Liver (tissue), 9 donors: ENCODE data around the gene BRCA1. TPM values are rescaled to one million over a fixed set of nuclear protein-coding genes. Genes with fewer than 3 reads are reported as not detected.

Source experiments
- DNase-seq: peaks from one replicate; pipeline ENCODE4 v3.0.0-alpha.2; 2017; ENCODE audit warnings: low spot score
- H3K27ac ChIP-seq, 2 donors: one replicate each; pipeline ENCODE4 v1.7.0; 2013; ENCODE audit warnings: inconsistent platforms in 2 of 2, low read length in 2 of 2, control low read depth in 1 of 2, low read depth in 1 of 2, mild to moderate bottlenecking in 1 of 2
- H3K27me3 ChIP-seq, 4 donors: one replicate each; pipeline versions ENCODE4 v1.6.1 to v1.7.0; 2013; ENCODE audit warnings: low read length in 3 of 4, inconsistent platforms in 1 of 4, mild to moderate bottlenecking in 1 of 4, moderate library complexity in 1 of 4; ENCODE audit not compliant: control insufficient read depth in 4 of 4, insufficient read depth in 4 of 4
- H3K36me3 ChIP-seq, 4 donors: one replicate each; pipeline versions ENCODE4 v1.6.1 to v1.7.0; 2013; ENCODE audit warnings: low read length in 3 of 4, mild to moderate bottlenecking in 3 of 4, low read depth in 1 of 4, moderate library complexity in 1 of 4; ENCODE audit not compliant: control insufficient read depth in 4 of 4, insufficient read depth in 3 of 4
- H3K4me1 ChIP-seq, 4 donors: one replicate each; pipeline versions ENCODE4 v1.6.1 to v1.7.0; 2013; ENCODE audit warnings: low read length in 3 of 4, mild to moderate bottlenecking in 3 of 4, moderate library complexity in 1 of 4; ENCODE audit not compliant: control insufficient read depth in 4 of 4, insufficient read depth in 4 of 4
- H3K4me3 ChIP-seq, 3 donors: one replicate each; pipeline versions ENCODE4 v1.6.1 to v1.7.0; 2013; ENCODE audit warnings: low read length in 3 of 3, control low read depth in 1 of 3, low read depth in 1 of 3, mild to moderate bottlenecking in 1 of 3
- H3K9ac ChIP-seq, 2 donors: one replicate each; pipeline ENCODE4 v1.7.0; 2013; ENCODE audit warnings: low read length in 2 of 2, mild to moderate bottlenecking in 2 of 2, moderate library complexity in 2 of 2, control low read depth in 1 of 2, low read depth in 1 of 2
- H3K9me3 ChIP-seq, 4 donors: one replicate each; pipeline versions ENCODE4 v1.6.1 to v1.7.0; 2013; ENCODE audit warnings: low read length in 3 of 4; ENCODE audit not compliant: control insufficient read depth in 4 of 4
- EGR1 ChIP-seq, 2 donors: IDR thresholded peaks; 2 replicates each; pipeline ENCODE4 v1.6.1; 2016 to 2018; ENCODE audit warnings: antibody characterized with exemption in 2 of 2, low read depth in 2 of 2
- FOXA1 ChIP-seq: IDR thresholded peaks from 2 replicates; pipeline ENCODE4 v1.6.1; 2016; ENCODE audit warnings: antibody characterized with exemption
- FOXA2 ChIP-seq: IDR thresholded peaks from 2 replicates; pipeline ENCODE4 v1.6.1; 2016; ENCODE audit warnings: antibody characterized with exemption
- GABPA ChIP-seq, 2 donors: IDR thresholded peaks in 1 of 2; conservative IDR thresholded peaks in 1 of 2; 2 replicates each; pipeline ENCODE4 v1.6.1; 2016; ENCODE audit warnings: antibody characterized with exemption in 2 of 2, mild to moderate bottlenecking in 1 of 2, moderate library complexity in 1 of 2
- HNF4A ChIP-seq, 2 donors: conservative IDR thresholded peaks; 2 replicates each; pipeline ENCODE4 v1.6.1; 2016; ENCODE audit warnings: antibody characterized with exemption in 2 of 2, mild to moderate bottlenecking in 2 of 2
- HNF4G ChIP-seq: IDR thresholded peaks from 2 replicates; pipeline ENCODE4 v1.6.1; 2016; ENCODE audit warnings: antibody characterized with exemption
- JUND ChIP-seq, 2 donors: IDR thresholded peaks; 2 replicates each; pipeline ENCODE4 v1.6.1; 2016; ENCODE audit warnings: antibody characterized with exemption in 2 of 2
- RAD21 ChIP-seq, 2 donors: IDR thresholded peaks; 2 replicates each; pipeline ENCODE4 v1.6.1; 2016; ENCODE audit warnings: antibody characterized with exemption in 2 of 2, mild to moderate bottlenecking in 2 of 2
- REST ChIP-seq: IDR thresholded peaks from 2 replicates; pipeline ENCODE4 v1.6.1; 2016; ENCODE audit warnings: antibody characterized with exemption, mild to moderate bottlenecking
- RXRA ChIP-seq, 2 donors: IDR thresholded peaks; 2 replicates each; pipeline ENCODE4 v1.6.1; 2017 to 2018; ENCODE audit warnings: antibody characterized with exemption in 2 of 2, mild to moderate bottlenecking in 1 of 2
- SP1 ChIP-seq: IDR thresholded peaks from 2 replicates; pipeline ENCODE4 v1.6.1; 2018; ENCODE audit warnings: antibody characterized with exemption, mild to moderate bottlenecking
- TAF1 ChIP-seq: conservative IDR thresholded peaks from 2 replicates; pipeline ENCODE4 v1.6.1; 2016; ENCODE audit warnings: antibody characterized with exemption, mild to moderate bottlenecking
- YY1 ChIP-seq: IDR thresholded peaks from 2 replicates; pipeline ENCODE4 v1.6.1; 2016; ENCODE audit warnings: antibody characterized with exemption, mild to moderate bottlenecking
- WGBS: extraction: QIAGEN DNeasy Blood & Tissue Kit; methylation state at CpG from one replicate; pipeline ENCODE4 v1.1.7; 2013; 5-methylcytosine and 5-hydroxymethylcytosine counted together
- polyA plus RNA-seq, 2 donors: library from polyadenylated mRNA; stranded (reverse) in 1 of 2; unstranded in 1 of 2; fragments of 200-250 nt in 1 of 2; fragments of >200 nt in 1 of 2; fragmentation: Nextera tagmentation in 1 of 2; extraction: Ambion mirVana in 1 of 2; gene quantifications; one replicate each; pipeline versions ENCODE4 v1.2.1 to v1.2.3, GENCODE V29; 2013 to 2015
- total RNA-seq, 2 donors: library from RNA; depleted of rRNA; stranded (reverse); fragments of >200 nt; gene quantifications; one replicate each; pipeline ENCODE4 v1.2.3, GENCODE V29; 2014
- TF ChIP-seq, protein P1 (sequence below): IDR thresholded peaks from 2 replicates; pipeline ENCODE4 v1.6.1; 2016; ENCODE audit warnings: antibody characterized with exemption
- TF ChIP-seq, protein P2 (sequence below): fragments of 150-350 bp; IDR thresholded peaks from 2 replicates; pipeline ENCODE4 v1.5.1; 2017; ENCODE audit warnings: improper control_type of control experiment, low read depth, low read length; ENCODE audit not compliant: missing input control
- TF ChIP-seq, protein P3 (sequence below): IDR thresholded peaks from 2 replicates; pipeline ENCODE4 v1.6.1; 2016; ENCODE audit warnings: antibody characterized with exemption
- donor health status: healthy.
- donor health status: healthy.
- donor health status: healthy.
- donor health status: healthy.
- donor health status: healthy.

The BRCA1 gene
- total and polyA plus RNA-seq, 4 donors: 1.5 to 18.6 (median 12.8) TPM

DNA sequence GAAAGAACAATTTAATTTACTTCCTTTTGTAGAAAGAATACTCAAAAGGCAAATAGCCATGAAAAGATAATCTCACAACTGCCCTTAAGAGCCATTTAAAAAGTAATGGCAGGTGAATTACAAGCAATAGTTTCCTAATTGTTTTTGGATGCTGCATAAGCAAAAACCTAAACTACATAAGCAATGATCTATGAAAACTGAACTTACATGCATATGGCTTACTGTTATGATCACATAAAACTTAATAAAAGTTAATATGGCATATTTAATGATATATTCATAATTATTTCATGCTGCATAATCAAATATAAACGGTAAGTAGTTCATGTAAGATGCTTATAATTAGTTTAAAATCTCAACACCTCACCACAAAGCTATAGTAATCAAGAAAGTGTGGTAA, 18.6 kb downstream of the BRCA1 start:
- Histone ChIP-seq H3K27me3 (no peaks in the 10 kb centered on the region), H3K9ac (no peak overlapping the region), H3K4me3 (no peak overlapping the region), H3K4me1 (no peaks in the 10 kb centered on the region), H3K9me3 (no peaks in the 10 kb centered on the region), H3K27ac (no peak overlapping the region), H3K36me3 (no peaks in the 10 kb centered on the region)
- TF ChIP-seq JUND (IDR thresholded peaks at IDR 0.05) (no peak), GABPA (IDR thresholded peaks at IDR 0.05 in 1 of 2, conservative IDR thresholded peaks at IDR 0.05 in 1 of 2) (no peak), SP1 (no peak)
- TF ChIP-seq, protein P1, sequence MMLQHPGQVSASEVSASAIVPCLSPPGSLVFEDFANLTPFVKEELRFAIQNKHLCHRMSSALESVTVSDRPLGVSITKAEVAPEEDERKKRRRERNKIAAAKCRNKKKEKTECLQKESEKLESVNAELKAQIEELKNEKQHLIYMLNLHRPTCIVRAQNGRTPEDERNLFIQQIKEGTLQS: no peak
- WGBS: 95% methylated on average over 1 of the region's 1 CpG
- no peak for DNase-seq

GRCh38 chr17:43105146-43105545, 20.0 kb downstream of the BRCA1 start:
- Histone ChIP-seq H3K4me3 (no peak overlapping the region), H3K4me1 (no peaks in the 10 kb centered on the region), H3K9me3 (no peaks in the 10 kb centered on the region), H3K27ac (no peak overlapping the region), H3K36me3 (no peaks in the 10 kb centered on the region), H3K9ac (no peak overlapping the region), H3K27me3 (no peaks in the 10 kb centered on the region)
- TF ChIP-seq, protein P1: no peak
- no peak for TF ChIP-seq RAD21 (IDR thresholded peaks at IDR 0.05)
- TF ChIP-seq FOXA2: no peak
- TF ChIP-seq REST: no peak
- TF ChIP-seq JUND (IDR thresholded peaks at IDR 0.05): no peak
- TF ChIP-seq, protein P2, sequence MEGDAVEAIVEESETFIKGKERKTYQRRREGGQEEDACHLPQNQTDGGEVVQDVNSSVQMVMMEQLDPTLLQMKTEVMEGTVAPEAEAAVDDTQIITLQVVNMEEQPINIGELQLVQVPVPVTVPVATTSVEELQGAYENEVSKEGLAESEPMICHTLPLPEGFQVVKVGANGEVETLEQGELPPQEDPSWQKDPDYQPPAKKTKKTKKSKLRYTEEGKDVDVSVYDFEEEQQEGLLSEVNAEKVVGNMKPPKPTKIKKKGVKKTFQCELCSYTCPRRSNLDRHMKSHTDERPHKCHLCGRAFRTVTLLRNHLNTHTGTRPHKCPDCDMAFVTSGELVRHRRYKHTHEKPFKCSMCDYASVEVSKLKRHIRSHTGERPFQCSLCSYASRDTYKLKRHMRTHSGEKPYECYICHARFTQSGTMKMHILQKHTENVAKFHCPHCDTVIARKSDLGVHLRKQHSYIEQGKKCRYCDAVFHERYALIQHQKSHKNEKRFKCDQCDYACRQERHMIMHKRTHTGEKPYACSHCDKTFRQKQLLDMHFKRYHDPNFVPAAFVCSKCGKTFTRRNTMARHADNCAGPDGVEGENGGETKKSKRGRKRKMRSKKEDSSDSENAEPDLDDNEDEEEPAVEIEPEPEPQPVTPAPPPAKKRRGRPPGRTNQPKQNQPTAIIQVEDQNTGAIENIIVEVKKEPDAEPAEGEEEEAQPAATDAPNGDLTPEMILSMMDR: no peak
- TF ChIP-seq GABPA (IDR thresholded peaks at IDR 0.05 in 1 of 2, conservative IDR thresholded peaks at IDR 0.05 in 1 of 2): no peak
- DNase-seq: no peak

GRCh38 chr17:43104665-43105064, 20.5 kb downstream of the BRCA1 start:
- no peak overlapping the region for H3K27ac ChIP-seq
- H3K36me3 ChIP-seq: no peaks in the 10 kb centered on the region
- H3K9me3 ChIP-seq: no peaks in the 10 kb centered on the region
- H3K27me3 ChIP-seq: no peaks in the 10 kb centered on the region
- no peak for DNase-seq
- TF ChIP-seq EGR1 (IDR thresholded peaks at IDR 0.05; ENCODE audit: low read depth in 2 of 2) (no peak), FOXA2 (no peak), REST (no peak), YY1 (no peak), TAF1 (no peak), FOXA1 (no peak), RXRA (IDR thresholded peaks at IDR 0.05) (no peak), HNF4A (conservative IDR thresholded peaks at IDR 0.05) (no peak), HNF4G (no peak), SP1 (no peak)
- TF ChIP-seq, protein P3, sequence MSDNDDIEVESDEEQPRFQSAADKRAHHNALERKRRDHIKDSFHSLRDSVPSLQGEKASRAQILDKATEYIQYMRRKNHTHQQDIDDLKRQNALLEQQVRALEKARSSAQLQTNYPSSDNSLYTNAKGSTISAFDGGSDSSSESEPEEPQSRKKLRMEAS: no peak
- TF ChIP-seq, protein P2: no peak
- 90% methylated on average over 3 of the region's 3 CpGs for WGBS
- no peak overlapping the region for H3K9ac ChIP-seq
- no peak overlapping the region for H3K4me3 ChIP-seq
- no peaks in the 10 kb centered on the region for H3K4me1 ChIP-seq
